Immature natural killer cell (primary cell): ENCODE data around the gene TSPAN13. TPM values are rescaled to one million over a fixed set of nuclear protein-coding genes. Genes with fewer than 3 reads are reported as not detected.
"Not testable (repeated sequence)": the region's sequence is repeated elsewhere in the genome, so short reads cannot be mapped to it uniquely, and the experiment has no call there.

ENCODE experiments used
- DNase-seq, 3 donors: peaks; one replicate each; pipeline ENCODE4 v3.0.0; 2022; ENCODE audit warnings: mixed read lengths in 1 of 3
- H3K27ac Mint-ChIP-seq, 6 donors: one replicate each; pipeline ENCODE4 v1.8.0; 2020; ENCODE audit warnings: mixed read lengths in 6 of 6, mild to moderate bottlenecking in 5 of 6, inconsistent platforms in 4 of 6, moderate library complexity in 3 of 6
- H3K27me3 Mint-ChIP-seq, 3 donors: one replicate each; pipeline ENCODE4 v1.8.0; 2020 to 2021; ENCODE audit warnings: low read depth in 3 of 3, mild to moderate bottlenecking in 3 of 3, mixed read lengths in 3 of 3, moderate library complexity in 3 of 3, inconsistent platforms in 1 of 3
- H3K36me3 Mint-ChIP-seq, 3 donors: one replicate each; pipeline ENCODE4 v1.8.0; 2020; ENCODE audit warnings: mixed read lengths in 3 of 3, inconsistent platforms in 2 of 3, mild to moderate bottlenecking in 2 of 3
- H3K4me1 Mint-ChIP-seq, 2 donors: one replicate each; pipeline ENCODE4 v1.8.0; 2020; ENCODE audit warnings: inconsistent platforms in 2 of 2, mild to moderate bottlenecking in 2 of 2, mixed read lengths in 2 of 2, moderate library complexity in 1 of 2
- H3K4me3 Mint-ChIP-seq, 5 donors: one replicate each; pipeline ENCODE4 v1.8.0; 2020; ENCODE audit warnings: mild to moderate bottlenecking in 5 of 5, mixed read lengths in 5 of 5, inconsistent platforms in 3 of 5, moderate library complexity in 3 of 5
- H3K9me3 Mint-ChIP-seq, 6 donors: one replicate each; pipeline ENCODE4 v1.8.0; 2020; ENCODE audit warnings: mild to moderate bottlenecking in 6 of 6, mixed read lengths in 6 of 6, inconsistent platforms in 4 of 6, moderate library complexity in 3 of 6
- polyA plus RNA-seq, 3 donors: library from polyadenylated mRNA; unstranded; fragments of 300-500 nt; fragmentation: Illumina TruSeq; gene quantifications; one replicate each; pipeline ENCODE4 v1.2.3, GENCODE V29; 2021

The TSPAN13 gene
- polyA plus RNA-seq, 3 donors from 2014 or later = 0.75 to 4.7 (median 0.96) TPM

- Mint-ChIP-seq H3K36me3 (no peaks in the 10 kb centered on the region), H3K4me3 (no peak overlapping the region), H3K27ac (no peak overlapping the region), H3K4me1 (no peaks in the 10 kb centered on the region), H3K27me3 (peaks cover 2 to 5% (median 2%) of the 10 kb centered on the region in 3 donors), H3K9me3 (no peaks in the 10 kb centered on the region)
- DNase-seq = no peak
These were observed 6.5 kb upstream of the TSPAN13 start for GRCh38 chr7:16747102-16747501.

GRCh38 chr7:16753932-16754855 is 639 bp downstream of the TSPAN13 start:
- H3K27ac Mint-ChIP-seq = no peak overlapping the region

DNA sequence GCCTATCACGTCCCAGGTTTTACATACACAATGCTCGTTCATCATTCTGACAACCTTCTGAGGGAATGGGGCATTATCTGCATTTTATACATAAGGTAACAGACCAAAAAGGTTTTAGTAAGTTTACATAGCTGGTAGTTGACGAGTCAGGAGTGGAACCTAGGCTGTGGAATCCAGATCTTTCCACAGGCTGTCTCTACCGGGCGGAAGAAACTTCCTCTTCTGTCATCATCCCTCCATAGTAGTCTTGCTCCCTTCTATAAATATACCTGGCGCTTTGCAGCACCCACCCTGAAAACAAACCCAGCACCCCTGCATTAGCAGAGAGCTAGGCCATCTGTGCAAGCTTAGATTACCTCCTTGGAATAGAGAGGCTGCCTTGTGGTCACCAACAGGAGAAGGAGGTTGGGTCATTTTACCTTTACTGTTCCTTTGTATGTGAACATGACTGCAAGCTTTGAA is 1.3 kb downstream of the TSPAN13 start:
- Mint-ChIP-seq H3K36me3 (no peaks in the 10 kb centered on the region), H3K4me3 (peak overlapping the region; percentile 79 to 97 (median 84)), H3K27me3 (peaks cover 5 to 16% (median 13%) of the 10 kb centered on the region in 3 donors), H3K4me1 (peaks cover 22 to 28% of the 10 kb centered on the region in 2 donors), H3K9me3 (no peaks in the 10 kb centered on the region), H3K27ac (no peak overlapping the region)
- DNase-seq = no peak

More at GRCh38 chr7:16753932-16754855, 639 bp downstream of the TSPAN13 start:
- H3K4me3 Mint-ChIP-seq = peak overlapping the region; percentile 79 to 97 (median 84)
- peaks cover 18 to 25% of the 10 kb centered on the region in 2 donors for H3K4me1 Mint-ChIP-seq
- no peaks in the 10 kb centered on the region for H3K36me3 Mint-ChIP-seq
- H3K9me3 Mint-ChIP-seq = no peaks in the 10 kb centered on the region
- H3K27me3 Mint-ChIP-seq = peaks cover 5 to 15% (median 13%) of the 10 kb centered on the region in 3 donors
- peak; percentile 3 to 19 (median 19) for DNase-seq

DNA sequence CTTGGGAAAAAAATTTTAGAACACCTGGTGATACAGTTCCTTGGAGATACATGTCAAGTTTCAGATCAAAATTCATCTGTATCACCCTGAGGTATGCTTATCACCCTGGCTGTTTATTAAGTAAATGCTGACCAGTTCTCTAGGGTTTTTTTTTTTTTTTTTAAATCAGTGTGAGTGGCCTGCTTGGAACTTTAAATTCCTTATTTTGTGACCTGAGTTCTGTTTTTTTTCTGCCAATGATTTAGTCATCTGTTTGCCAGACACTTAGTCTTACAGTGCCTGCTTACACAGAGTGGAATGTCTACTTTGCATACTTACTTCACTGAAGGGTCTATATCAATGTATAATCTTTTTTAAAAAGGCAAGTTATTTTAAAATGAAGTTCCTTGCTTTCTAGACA is 1.8 kb downstream of the TSPAN13 start:
- Mint-ChIP-seq H3K4me1 (peaks cover 22 to 28% of the 10 kb centered on the region in 2 donors), H3K36me3 (no peaks in the 10 kb centered on the region), H3K27ac (no peak overlapping the region), H3K4me3 (peak overlapping the region in 1 of 5 donors; percentile 80), H3K27me3 (peaks cover 6 to 16% (median 14%) of the 10 kb centered on the region in 3 donors), H3K9me3 (no peaks in the 10 kb centered on the region)
- no peak for DNase-seq

GRCh38 chr7:16758036-16758435 is 4.5 kb downstream of the TSPAN13 start:
- Mint-ChIP-seq H3K4me1 (peaks cover 22 to 26% of the 10 kb centered on the region in 2 donors), H3K27me3 (peaks cover 8 to 15% (median 11%) of the 10 kb centered on the region in 3 donors)

GRCh38 chr7:16758631-16759611 is 5.4 kb downstream of the TSPAN13 start:
- Mint-ChIP-seq H3K4me3 (no peak overlapping the region), H3K4me1 (peaks cover 21 to 23% of the 10 kb centered on the region in 2 donors), H3K27ac (no peak overlapping the region), H3K36me3 (no peaks in the 10 kb centered on the region), H3K27me3 (peaks cover 9 to 12% (median 11%) of the 10 kb centered on the region in 3 donors), H3K9me3 (no peaks in the 10 kb centered on the region)
- no peak for DNase-seq

More at GRCh38 chr7:16758036-16758435, 4.5 kb downstream of the TSPAN13 start:
- no peak for DNase-seq
- H3K36me3 Mint-ChIP-seq = no peaks in the 10 kb centered on the region
- H3K9me3 Mint-ChIP-seq = no peaks in the 10 kb centered on the region
- no peak overlapping the region for H3K4me3 Mint-ChIP-seq
- no peak overlapping the region for H3K27ac Mint-ChIP-seq

GRCh38 chr7:16759840-16760239 is 6.3 kb downstream of the TSPAN13 start:
- Mint-ChIP-seq H3K27me3 (peaks cover 6 to 7% (median 7%) of the 10 kb centered on the region in 3 donors), H3K27ac (no peak overlapping the region), H3K4me1 (peaks cover 13 to 15% of the 10 kb centered on the region in 2 donors), H3K36me3 (no peaks in the 10 kb centered on the region), H3K4me3 (no peak overlapping the region), H3K9me3 (no peaks in the 10 kb centered on the region)
- DNase-seq = no peak

GRCh38 chr7:16762177-16762576 is 8.6 kb downstream of the TSPAN13 start:
- Mint-ChIP-seq H3K9me3 (no peaks in the 10 kb centered on the region), H3K4me3 (no peak overlapping the region), H3K36me3 (no peaks in the 10 kb centered on the region), H3K27me3 (peaks cover 2 to 4% (median 4%) of the 10 kb centered on the region in 3 donors), H3K27ac (no peak overlapping the region), H3K4me1 (peaks cover 10% of the 10 kb centered on the region in 2 donors)
- DNase-seq = no peak

DNA sequence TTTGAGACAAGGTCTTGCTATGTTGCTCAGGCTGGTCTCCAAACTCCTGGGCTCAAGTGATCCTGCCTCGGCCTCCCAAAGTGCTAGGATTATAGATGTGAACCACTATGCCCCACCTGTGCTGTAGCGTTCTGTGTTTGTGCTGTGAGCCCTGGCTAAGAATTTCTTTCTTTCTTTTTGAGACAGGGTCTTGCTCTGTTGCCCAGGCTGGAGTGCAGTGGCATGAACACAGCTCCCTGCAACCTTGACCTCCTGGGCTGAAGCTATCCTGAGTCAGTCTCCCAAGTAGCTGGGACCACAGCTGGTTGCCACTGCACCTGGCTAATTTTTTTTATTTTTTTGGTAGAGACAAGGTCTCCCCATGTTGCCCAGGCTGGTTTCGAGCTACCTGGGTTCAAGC is 11.4 kb downstream of the TSPAN13 start:
- Mint-ChIP-seq H3K9me3 (no peaks in the 10 kb centered on the region), H3K27me3 (peaks cover 2 to 4% (median 2%) of the 10 kb centered on the region in 3 donors), H3K27ac (no peak overlapping the region), H3K4me3 (no peak overlapping the region), H3K4me1 (no peaks in the 10 kb centered on the region), H3K36me3 (no peaks in the 10 kb centered on the region)
- DNase-seq = no peak

DNA sequence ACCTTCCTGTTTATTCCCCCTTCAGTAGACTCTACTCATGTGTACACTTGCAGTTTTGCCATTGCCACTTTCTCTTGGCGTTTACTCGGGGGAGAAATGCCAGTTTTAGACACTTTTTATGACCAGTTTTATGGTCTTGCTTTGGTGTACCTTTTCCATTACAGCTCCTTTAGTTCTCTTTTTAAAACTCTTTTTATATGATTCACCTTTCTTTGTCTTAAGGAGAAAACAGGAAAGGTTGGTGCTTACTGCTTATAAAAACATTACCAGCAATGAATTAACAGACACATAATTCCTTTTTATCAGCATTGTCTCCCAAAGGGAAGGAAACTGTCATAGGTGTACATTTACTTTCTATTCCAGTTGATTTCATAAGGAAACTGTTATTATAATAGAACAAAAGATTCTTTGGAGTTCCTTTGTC is 11.9 kb downstream of the TSPAN13 start:
- no peak for DNase-seq
- H3K27ac Mint-ChIP-seq = no peak overlapping the region
- H3K4me3 Mint-ChIP-seq = no peak overlapping the region
- H3K9me3 Mint-ChIP-seq = no peaks in the 10 kb centered on the region
- peaks cover 1 to 3% (median 3%) of the 10 kb centered on the region in 3 donors for H3K27me3 Mint-ChIP-seq
- no peaks in the 10 kb centered on the region for H3K36me3 Mint-ChIP-seq
- H3K4me1 Mint-ChIP-seq = no peaks in the 10 kb centered on the region

DNA sequence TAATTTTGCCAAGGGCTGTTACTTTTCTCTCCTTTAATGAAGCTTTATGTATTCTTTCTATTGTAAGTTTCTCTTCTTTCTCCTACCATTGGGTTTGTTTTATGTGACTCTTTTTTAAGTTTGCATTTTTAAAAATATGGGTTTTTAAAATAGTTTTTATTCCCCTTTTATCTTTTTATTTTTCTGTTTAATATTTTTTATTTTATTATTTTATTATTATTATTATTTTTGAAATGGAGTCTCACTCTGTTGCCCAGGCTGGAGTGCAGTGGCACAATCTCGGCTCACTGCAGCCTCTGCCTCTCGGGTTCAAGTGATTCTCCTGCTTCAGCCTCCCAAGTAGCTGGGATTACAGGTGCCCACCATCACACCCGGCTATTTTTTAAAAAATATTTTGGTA is 16.4 kb downstream of the TSPAN13 start:
- DNase-seq, H3K4me3 Mint-ChIP-seq, H3K27me3 Mint-ChIP-seq, H3K9me3 Mint-ChIP-seq, H3K4me1 Mint-ChIP-seq, H3K27ac Mint-ChIP-seq, H3K36me3 Mint-ChIP-seq: not testable (repeated sequence)

GRCh38 chr7:16770657-16771329 is 17.2 kb downstream of the TSPAN13 start:
- H3K9me3 Mint-ChIP-seq = no peaks in the 10 kb centered on the region
- H3K27ac Mint-ChIP-seq = no peak overlapping the region
- H3K4me3 Mint-ChIP-seq = no peak overlapping the region
- H3K36me3 Mint-ChIP-seq = no peaks in the 10 kb centered on the region
- H3K4me1 Mint-ChIP-seq = no peaks in the 10 kb centered on the region
- H3K27me3 Mint-ChIP-seq = peaks cover 1 to 5% (median 2%) of the 10 kb centered on the region in 3 donors
- DNase-seq = no peak

DNA sequence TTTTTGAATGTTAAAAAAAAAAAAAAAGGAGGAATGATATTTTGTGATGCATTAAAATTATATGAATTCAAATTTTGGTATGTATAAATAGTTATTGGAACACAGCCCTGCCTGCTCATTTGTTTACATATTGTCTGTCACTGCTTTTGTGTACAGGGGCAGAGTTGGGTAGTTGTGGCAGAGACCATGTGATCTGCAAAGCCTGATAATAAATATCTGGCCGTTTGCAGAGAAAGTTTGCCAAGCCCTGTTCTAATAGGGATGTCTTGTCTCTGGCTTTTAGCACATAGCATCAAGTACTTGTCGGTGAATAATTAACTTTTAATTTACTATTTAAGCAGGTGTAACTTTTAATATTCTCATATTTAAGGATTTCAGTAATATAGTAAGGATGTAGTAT is 19.8 kb downstream of the TSPAN13 start:
- no peaks in the 10 kb centered on the region for H3K4me1 Mint-ChIP-seq
- H3K4me3 Mint-ChIP-seq = no peak overlapping the region
- H3K27ac Mint-ChIP-seq = no peak overlapping the region
- DNase-seq = no peak
- H3K36me3 Mint-ChIP-seq = no peaks in the 10 kb centered on the region
- H3K9me3 Mint-ChIP-seq = no peaks in the 10 kb centered on the region
- H3K27me3 Mint-ChIP-seq = peaks cover 0 to 5% (median 2%) of the 10 kb centered on the region in 3 donors
